A549 treated with ZK216348 at 1 μM for 4 hours (cell line): Measurements from ENCODE around the gene MAT2B. TPM values are rescaled to one million over a fixed set of nuclear protein-coding genes. Genes with fewer than 3 reads are reported as not detected.

ENCODE experiments used
- total RNA-seq: library from RNA; stranded (reverse); fragments of 200-300 nt; extraction: Qiagen RNA extraction; gene quantifications from 5 replicates; pipeline ENCODE4 v1.2.3, GENCODE V29; 2022; ENCODE audit warnings: low read depth

Gene MAT2B
- total RNA-seq: 35.7 to 50.4 TPM (median 44.9 TPM) in 5 replicates

DNA sequence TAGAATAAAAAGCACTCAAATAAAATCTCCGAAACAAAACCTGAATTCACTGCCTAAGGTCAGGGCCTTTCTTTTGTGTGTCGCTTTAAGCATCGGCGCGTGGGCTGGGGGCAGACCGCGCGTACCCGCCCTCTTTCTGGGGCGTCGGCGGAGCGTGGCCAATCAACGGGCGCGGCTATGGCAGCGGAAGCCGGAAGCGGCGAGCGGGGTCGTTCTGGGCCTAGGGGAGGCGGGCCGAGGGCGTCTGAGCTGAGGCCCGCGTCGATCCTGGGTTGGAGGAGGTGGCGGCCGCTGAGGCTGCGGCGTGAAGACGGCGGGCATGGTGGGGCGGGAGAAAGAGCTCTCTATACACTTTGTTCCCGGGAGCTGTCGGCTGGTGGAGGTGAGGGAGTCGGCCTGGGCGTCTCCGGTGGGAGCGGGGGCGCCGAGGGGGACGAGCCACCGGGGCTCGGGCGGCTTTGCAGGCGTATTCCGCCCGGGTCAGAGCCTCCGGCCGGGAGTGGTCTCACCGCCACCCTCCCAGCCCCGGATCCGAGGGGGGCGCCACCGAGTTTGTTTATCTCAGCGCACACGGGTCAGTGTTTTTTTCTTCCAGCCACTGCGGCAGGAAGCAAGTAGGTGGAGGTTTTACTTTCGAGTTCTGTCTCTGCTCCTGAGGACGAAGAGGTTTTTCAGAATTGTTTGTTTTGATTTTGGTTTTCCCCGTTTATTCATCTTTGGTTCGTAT lies at the start of gene MAT2B:
Gene MAT2B, plus strand, starts transcription at position 252 of the 727 bp plus-strand sequence. Its CDS starts 68 bp downstream, at position 320.

DNA sequence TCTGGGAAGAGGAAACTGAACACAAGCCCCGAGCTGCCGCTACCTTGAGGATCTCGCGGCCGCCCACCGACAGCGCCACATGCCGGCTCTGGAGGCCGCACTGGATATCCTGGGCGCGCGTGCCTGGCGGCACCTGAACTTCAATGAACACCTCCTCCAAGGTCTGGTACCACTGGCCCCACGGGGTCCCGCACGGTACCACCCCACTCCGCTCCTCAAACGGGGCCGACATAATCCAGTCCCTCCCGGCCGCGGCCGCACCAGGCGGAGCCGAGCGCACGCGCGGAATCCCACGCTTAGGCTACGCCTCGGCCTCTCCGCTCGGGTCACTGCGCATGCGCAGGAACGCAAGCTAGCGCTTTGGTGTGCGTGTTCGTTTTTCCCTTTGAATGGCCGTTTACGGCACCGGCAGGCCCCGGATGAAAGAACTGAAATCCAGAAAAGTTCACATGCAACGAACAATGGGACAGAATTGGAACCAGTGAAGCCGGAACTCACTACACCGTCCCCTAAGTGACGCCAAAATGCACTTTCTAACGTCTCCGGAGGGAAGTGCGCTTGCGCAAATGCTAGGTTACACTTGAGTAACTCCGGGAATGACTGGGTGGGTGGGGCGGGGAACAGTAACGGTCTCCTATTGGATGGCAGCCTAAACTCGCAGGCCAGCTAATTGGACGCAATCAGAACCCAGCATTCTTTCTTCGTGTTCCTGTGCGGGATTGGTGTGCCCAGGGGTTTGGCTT lies 45.4 kb upstream of the MAT2B start, which contains the start of gene NUDCD2:
Gene NUDCD2, minus strand, starts transcription at position 284 of the 743 bp plus-strand sequence. Its CDS starts 52 bp downstream, at position 232.

DNA sequence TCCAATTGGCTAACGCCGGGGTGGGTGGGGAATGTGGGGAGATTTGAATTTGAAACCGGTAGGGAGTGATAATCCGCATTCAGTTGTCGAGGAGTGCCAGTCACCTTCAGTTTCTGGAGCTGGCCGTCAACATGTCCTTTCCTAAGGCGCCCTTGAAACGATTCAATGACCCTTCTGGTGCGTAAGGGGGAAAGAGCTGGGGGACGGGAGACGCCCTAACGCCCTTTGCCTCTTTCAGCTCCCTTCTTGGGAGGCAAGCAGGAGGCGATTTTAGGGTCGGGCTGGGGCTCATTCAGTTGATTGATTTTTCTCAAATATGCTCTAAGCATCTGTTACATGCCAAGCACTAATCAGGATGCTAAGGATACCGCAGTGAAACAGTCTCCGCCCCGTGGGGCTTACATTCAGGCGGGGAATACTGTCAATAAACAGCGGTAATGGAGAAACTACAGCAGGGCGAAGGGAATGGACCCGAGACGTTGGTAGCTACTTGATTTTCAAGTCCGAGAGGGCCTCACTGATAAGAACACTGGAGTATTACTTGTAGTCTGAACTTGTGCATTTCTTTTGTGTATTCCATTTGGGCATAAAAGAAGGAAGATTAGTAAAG lies 44.8 kb upstream of the MAT2B start, which contains the start of gene HMMR:
Gene HMMR, plus strand, starts transcription at position 71 of the 610 bp plus-strand sequence. Its CDS starts 61 bp downstream, at position 132.

Other genes starting within 250 kb of the MAT2B start
- 53.5 to 65.8 TPM (median 59.1 TPM) in 5 replicates for gene CCNG1, start 68.0 kb upstream of the MAT2B start, total RNA-seq
- 28.4 to 34.9 TPM (median 34.4 TPM) in 5 replicates for gene NUDCD2, start 45.5 kb upstream of the MAT2B start, total RNA-seq
- 16.3 to 31.5 TPM (median 26.2 TPM) in 5 replicates for gene HMMR, start 45.0 kb upstream of the MAT2B start, total RNA-seq